Heart right ventricle (tissue), 16 donors: ENCODE measurements around the gene RBM38. TPM values are rescaled to one million over a fixed set of nuclear protein-coding genes. Genes with fewer than 3 reads are reported as not detected.

Source experiments
- ATAC-seq, 8 donors: fragments of 200-7000 bp; cut with Tn5 transposase; one replicate each; pipeline ENCODE4 v1.9.1; 2020; ENCODE audit warnings: mild to moderate bottlenecking in 8 of 8, moderate library complexity in 8 of 8, moderate number of reproducible peaks in 1 of 8
- DNase-seq, 2 donors: peaks; one replicate each; pipeline ENCODE4 v3.0.0-alpha.2; 2020
- H3K27ac ChIP-seq, 10 donors: fragments of 200-600 bp; sonication (generic) in 2 of 10; one replicate each; pipeline versions ENCODE4 v1.5.0 to v1.8.0; 2020 to 2022; ENCODE audit warnings: mild to moderate bottlenecking in 3 of 10
- H3K27me3 ChIP-seq, 7 donors: fragments of 200-600 bp; one replicate each; pipeline ENCODE4 v1.8.0; 2021 to 2022; ENCODE audit warnings: mild to moderate bottlenecking in 2 of 7
- H3K36me3 ChIP-seq, 9 donors: fragments of 200-600 bp; sonication (generic) in 1 of 9; one replicate each; pipeline versions ENCODE4 v1.5.0 to v1.8.0; 2020 to 2022; ENCODE audit warnings: mild to moderate bottlenecking in 2 of 9
- H3K4me1 ChIP-seq, 9 donors: fragments of 200-600 bp; sonication (generic) in 1 of 9; one replicate each; pipeline versions ENCODE4 v1.5.0 to v1.8.0; 2020 to 2022; ENCODE audit warnings: mild to moderate bottlenecking in 4 of 9
- H3K4me3 ChIP-seq, 10 donors: fragments of 200-600 bp; sonication (generic) in 2 of 10; one replicate each; pipeline versions ENCODE4 v1.5.0 to v1.8.0; 2020 to 2022; ENCODE audit warnings: mild to moderate bottlenecking in 7 of 10, moderate library complexity in 2 of 10
- H3K9me3 ChIP-seq, 11 donors: fragments of 200-600 bp in 10 of 11; sonication (generic) in 2 of 11; one replicate each; pipeline versions ENCODE4 v1.5.0 to v1.8.0; 2013 to 2022; ENCODE audit warnings: mild to moderate bottlenecking in 2 of 11, control low read depth in 1 of 11, moderate library complexity in 1 of 11
- WGBS, 2 donors: extraction: QIAGEN DNeasy Blood & Tissue Kit; methylation state at CpG; one replicate each; pipeline ENCODE4 v1.1.7; 2013; ENCODE audit warnings: inconsistent platforms in 1 of 2; 5-methylcytosine and 5-hydroxymethylcytosine counted together
- intact Hi-C, 10 donors: fragments of 100-400 bp; cut with DNase I; formaldehyde crosslinking; loops; one replicate each; pipeline versions ENCODE4 v1.11.1 to v1.14.2; 2022
- polyA plus RNA-seq, 2 donors: library from polyadenylated mRNA; stranded (reverse); fragments of 200-250 nt; gene quantifications; one replicate each; pipeline ENCODE4 v1.2.3, GENCODE V29; 2013
- total RNA-seq, 10 donors: library from RNA; stranded (reverse); fragmentation: NEBNext Ultra II Directional in 3 of 10; extraction: Animal tissue kit (Norgen Biotek cat#: 25700) in 3 of 10; gene quantifications; one replicate each; pipeline versions ENCODE4 v1.2.1 to v1.2.4, GENCODE V29; 2021 to 2023
- TF ChIP-seq, protein P1 (sequence below), 9 donors: fragments of 200-600 bp; sonication (generic) in 2 of 9; IDR thresholded peaks; one replicate each; pipeline versions ENCODE4 v1.5.0 to v1.8.0; 2021 to 2022; ENCODE audit warnings: antibody characterized with exemption in 9 of 9, mild to moderate bottlenecking in 5 of 9, moderate library complexity in 1 of 9
- donor health status: Arrhythmogenic right ventricular cardiomyopathy.
- donor health status: ischemic (EF 13 %, LVEDD 7.1; RV severe dilation, severe dysfunction).
- donor health status: healthy with polysubstance abuse.
- donor health status: DM: no; HTN: yes; CAD: no.
- donor health status: DM: no; HTN: no; CAD: no.
- donor health status: ischemic (EF 25% LVEDD 6.9; RV normal size, moderate dysfunction).
- donor health status: ischemic (EF 25% LVEDD 5.7; RV mildly dilated, moderate dysfunction).
- donor health status: healthy.
- donor health status: DM: yes; HTN: yes; CAD: no.
- donor health status: Ischemic cardiomyopathy.
- donor health status: ischemic (EF 35%, LVEDD 5.7; RV mildly dilated, moderate dysfunction).
- donor health status: nonischemic (EF 11% LVEDD 7.7; RV severe dilation, severe dysfunction).
- donor health status: DM: yes; HTN: yes; CAD: no.
- donor health status: PGD.
- donor health status: ischemic (EF 29% LVEDD 5.4; RV normal size, mild dysfunction).
- donor health status: nonischemic (EF 23%, LVEDD 6.1; RV moderate dilation, normal function).

RBM38 gene
- total and polyA plus RNA-seq, 12 donors = 35.5 to 119 (median 50.2) TPM

DNA sequence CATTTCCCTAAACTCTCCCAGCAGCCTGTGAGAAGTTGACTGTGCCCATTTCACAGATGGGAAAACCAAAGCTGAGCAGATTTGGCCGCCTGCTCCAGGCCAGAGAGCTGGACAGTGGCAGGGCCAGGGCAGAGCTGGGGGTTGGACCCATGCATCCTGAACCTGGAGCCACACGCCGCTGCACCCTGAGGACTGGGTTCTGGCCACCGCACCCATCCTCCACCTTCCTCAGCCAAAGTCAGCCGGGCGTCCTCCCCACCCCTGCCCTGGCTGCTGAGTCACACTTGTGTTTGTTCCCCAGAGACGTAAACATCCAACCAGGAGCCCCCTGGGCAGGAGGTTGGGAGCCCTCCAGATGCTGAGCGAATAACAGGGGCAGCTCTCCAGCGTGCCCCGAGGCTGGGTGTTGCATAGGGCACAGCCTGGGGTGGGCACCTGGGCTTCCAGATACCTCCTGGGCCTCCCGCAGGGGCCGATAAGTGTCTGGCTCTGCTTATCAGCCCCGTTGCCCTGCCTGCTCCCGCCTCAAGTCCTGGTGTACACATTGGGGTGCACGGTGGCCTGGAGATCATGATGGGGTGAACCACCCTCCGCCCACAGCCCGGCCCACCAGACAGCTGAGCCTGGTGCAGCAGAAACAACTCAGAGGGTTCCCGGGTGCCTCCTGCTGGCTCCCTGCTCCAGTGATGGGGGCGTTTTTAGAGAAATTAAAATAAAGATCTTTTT is 23.8 kb downstream of the RBM38 start:
- no peak for DNase-seq
- intact Hi-C loops = no loop called here
- H3K9me3 ChIP-seq = no peaks in the 10 kb centered on the region
- no peaks in the 10 kb centered on the region for H3K27me3 ChIP-seq
- H3K4me3 ChIP-seq = no peak overlapping the region
- no peak overlapping the region for H3K27ac ChIP-seq
- ATAC-seq = no peak
- TF ChIP-seq, protein P1, sequence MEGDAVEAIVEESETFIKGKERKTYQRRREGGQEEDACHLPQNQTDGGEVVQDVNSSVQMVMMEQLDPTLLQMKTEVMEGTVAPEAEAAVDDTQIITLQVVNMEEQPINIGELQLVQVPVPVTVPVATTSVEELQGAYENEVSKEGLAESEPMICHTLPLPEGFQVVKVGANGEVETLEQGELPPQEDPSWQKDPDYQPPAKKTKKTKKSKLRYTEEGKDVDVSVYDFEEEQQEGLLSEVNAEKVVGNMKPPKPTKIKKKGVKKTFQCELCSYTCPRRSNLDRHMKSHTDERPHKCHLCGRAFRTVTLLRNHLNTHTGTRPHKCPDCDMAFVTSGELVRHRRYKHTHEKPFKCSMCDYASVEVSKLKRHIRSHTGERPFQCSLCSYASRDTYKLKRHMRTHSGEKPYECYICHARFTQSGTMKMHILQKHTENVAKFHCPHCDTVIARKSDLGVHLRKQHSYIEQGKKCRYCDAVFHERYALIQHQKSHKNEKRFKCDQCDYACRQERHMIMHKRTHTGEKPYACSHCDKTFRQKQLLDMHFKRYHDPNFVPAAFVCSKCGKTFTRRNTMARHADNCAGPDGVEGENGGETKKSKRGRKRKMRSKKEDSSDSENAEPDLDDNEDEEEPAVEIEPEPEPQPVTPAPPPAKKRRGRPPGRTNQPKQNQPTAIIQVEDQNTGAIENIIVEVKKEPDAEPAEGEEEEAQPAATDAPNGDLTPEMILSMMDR (IDR thresholded peaks at IDR 0.05) = no peak
- H3K36me3 ChIP-seq = peaks cover 0 to 3% (median 0%) of the 10 kb centered on the region in 9 donors
- 71 to 77% methylated on average over 19 of the region's 19 CpGs for WGBS, 2 donors
- peaks cover 0 to 7% (median 4%) of the 10 kb centered on the region in 9 donors for H3K4me1 ChIP-seq

DNA sequence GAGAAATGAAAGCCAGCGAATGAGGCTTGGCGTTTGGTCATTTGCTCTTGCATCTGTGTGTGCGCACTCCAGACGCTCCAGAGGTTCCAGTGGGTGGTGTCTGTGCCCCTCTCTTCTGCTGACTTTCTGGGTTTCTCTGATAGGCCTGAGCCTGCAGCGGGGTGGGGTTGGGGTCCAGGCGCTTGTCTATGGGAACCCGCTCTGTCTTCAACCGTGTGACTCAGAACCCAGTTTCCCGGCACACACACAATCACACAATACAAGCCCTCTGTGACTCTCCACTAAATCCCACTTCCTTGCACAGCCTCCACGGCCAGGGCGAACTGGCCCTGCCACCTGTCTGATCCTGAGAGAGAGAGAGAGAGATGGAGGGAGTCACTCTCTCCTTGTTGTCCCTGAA is 24.6 kb downstream of the RBM38 start:
- Histone ChIP-seq H3K27me3 (peaks cover 0 to 2% (median 0%) of the 10 kb centered on the region in 7 donors), H3K27ac (no peak overlapping the region), H3K4me1 (no peaks in the 10 kb centered on the region), H3K4me3 (no peak overlapping the region), H3K36me3 (no peaks in the 10 kb centered on the region), H3K9me3 (no peaks in the 10 kb centered on the region)
- intact Hi-C loops = no loop called here
- TF ChIP-seq, protein P1 (IDR thresholded peaks at IDR 0.05) = no peak
- DNase-seq (no peak), ATAC-seq (no peak)
- WGBS, 2 donors = 84 to 86% methylated on average over 11 of the region's 11 CpGs

DNA sequence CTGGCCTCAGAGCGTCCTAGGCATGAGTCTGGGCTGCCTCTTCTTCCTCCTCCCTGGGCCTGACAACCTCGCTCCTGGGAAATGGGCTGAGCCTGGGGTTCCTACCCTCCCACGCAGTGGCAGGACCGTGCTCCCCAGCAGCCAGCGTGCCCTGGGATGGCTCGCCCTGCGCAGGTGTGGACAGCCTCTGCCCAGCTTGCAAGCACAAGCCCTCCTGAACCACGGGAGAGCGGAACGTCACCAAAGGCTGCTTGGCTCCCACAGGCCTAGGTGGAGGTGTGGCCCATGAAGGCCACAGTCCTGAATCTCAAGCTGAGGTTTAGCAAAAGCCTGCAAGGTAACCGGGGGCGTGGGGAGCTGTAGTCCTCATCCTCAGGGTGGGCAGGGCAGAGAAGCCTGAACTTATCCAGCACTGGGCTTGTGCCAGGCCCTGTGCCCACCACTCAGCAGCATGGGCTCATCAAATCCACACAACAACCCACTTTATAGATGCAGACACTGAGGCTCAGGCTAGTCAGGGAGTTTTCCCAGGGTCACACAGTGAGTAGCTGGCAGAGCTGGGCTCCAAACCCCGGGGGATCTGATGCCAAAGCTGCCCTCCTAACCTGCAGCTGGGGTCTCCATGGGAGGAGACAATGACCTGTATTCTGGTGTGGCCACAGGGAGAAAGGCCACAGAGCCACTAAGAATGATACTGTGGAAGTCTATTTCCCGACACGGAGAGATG is 25.3 kb downstream of the RBM38 start:
- no peaks in the 10 kb centered on the region for H3K36me3 ChIP-seq
- intact Hi-C loops = no loop called here
- 84 to 85% methylated on average over 15 of the region's 15 CpGs for WGBS, 2 donors
- no peaks in the 10 kb centered on the region for H3K4me1 ChIP-seq
- H3K4me3 ChIP-seq = no peak overlapping the region
- peaks cover 0 to 5% (median 0%) of the 10 kb centered on the region in 7 donors for H3K27me3 ChIP-seq
- DNase-seq (no peak), ATAC-seq (no peak)
- no peak overlapping the region for H3K27ac ChIP-seq
- TF ChIP-seq, protein P1 (IDR thresholded peaks at IDR 0.05) = no peak
- no peaks in the 10 kb centered on the region for H3K9me3 ChIP-seq

DNA sequence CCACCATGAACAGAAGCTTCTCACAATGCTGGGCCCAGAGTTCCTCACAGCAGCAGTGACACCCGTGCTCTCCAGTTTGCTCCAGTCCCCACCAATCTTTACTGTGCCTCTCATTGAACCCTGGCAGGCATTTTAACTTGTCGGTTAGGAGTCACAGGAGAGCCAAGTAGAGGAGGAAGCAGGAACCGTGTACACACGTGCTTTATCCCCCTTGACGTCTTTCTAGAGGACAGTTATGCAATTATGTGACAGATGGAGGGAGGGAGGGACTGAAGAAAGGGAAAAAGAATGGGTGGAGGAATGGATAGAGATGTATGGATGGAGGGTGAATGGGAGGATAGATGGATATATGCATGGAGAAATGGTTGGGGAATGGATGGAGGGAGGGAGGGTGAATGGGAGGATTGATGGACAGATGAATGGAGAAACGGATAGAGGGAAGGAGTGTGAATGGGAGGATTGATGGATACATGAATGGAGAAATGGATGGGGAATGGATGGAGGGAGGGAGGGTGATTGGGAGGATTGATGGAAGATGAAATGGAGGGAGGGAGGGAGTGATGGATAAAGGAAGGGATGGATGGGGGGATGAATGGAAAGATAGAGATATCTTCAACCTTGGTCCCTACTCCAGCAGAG is 26.0 kb downstream of the RBM38 start:
- 47 to 48% methylated on average over 6 of the region's 6 CpGs for WGBS, 2 donors
- H3K27ac ChIP-seq = no peak overlapping the region
- TF ChIP-seq, protein P1 (IDR thresholded peaks at IDR 0.05) = no peak
- H3K9me3 ChIP-seq = no peaks in the 10 kb centered on the region
- H3K36me3 ChIP-seq = no peaks in the 10 kb centered on the region
- DNase-seq = no peak
- no peaks in the 10 kb centered on the region for H3K4me1 ChIP-seq
- H3K4me3 ChIP-seq = no peak overlapping the region
- intact Hi-C loops = no loop called here
- ATAC-seq = no peak
- peaks cover 0 to 5% (median 0%) of the 10 kb centered on the region in 7 donors for H3K27me3 ChIP-seq
